HG03432 (cell line): ENCODE results near the gene CRNKL1.

Source experiments
- ATAC-seq: cut with Tn5 transposase; IDR thresholded peaks from one replicate; pipeline ENCODE4 v1.9.1; 2021; ENCODE audit warnings: mild to moderate bottlenecking, moderate library complexity; ENCODE audit not compliant: unreplicated experiment

CRNKL1 gene

GRCh38 chr20:20063941-20064702 lies 11.9 kb upstream of the CRNKL1 start:
- ATAC-seq = no peak

- ATAC-seq = no peak
These were observed 8.2 kb upstream of the CRNKL1 start for GRCh38 chr20:20060234-20060998.

- ATAC-seq = peak; percentile 18
These were observed 546 bp downstream of the CRNKL1 start for GRCh38 chr20:20051767-20052073.

- ATAC-seq = no peak
These were observed 12.4 kb downstream of the CRNKL1 start for GRCh38 chr20:20039752-20040387.

- ATAC-seq = no peak
These were observed 13.7 kb downstream of the CRNKL1 start for GRCh38 chr20:20038586-20038985.

GRCh38 chr20:20037960-20038359 lies 14.3 kb downstream of the CRNKL1 start:
- ATAC-seq = no peak

GRCh38 chr20:20036756-20037155 lies 15.5 kb downstream of the CRNKL1 start:
- ATAC-seq = no peak

- ATAC-seq = no peak
These were observed 17.8 kb downstream of the CRNKL1 start for GRCh38 chr20:20034486-20034885.

GRCh38 chr20:20031790-20032189 lies 20.5 kb downstream of the CRNKL1 start:
- no peak for ATAC-seq

GRCh38 chr20:20027284-20027683 lies 25.0 kb downstream of the CRNKL1 start:
- ATAC-seq = no peak

- no peak for ATAC-seq
These were observed 27.3 kb downstream of the CRNKL1 start for GRCh38 chr20:20024942-20025341.

GRCh38 chr20:20023395-20023794 lies 28.9 kb downstream of the CRNKL1 start:
- no peak for ATAC-seq

GRCh38 chr20:20022498-20022897 lies 29.8 kb downstream of the CRNKL1 start:
- peak; percentile 78 for ATAC-seq

GRCh38 chr20:20021835-20022234 lies 30.4 kb downstream of the CRNKL1 start:
- ATAC-seq = no peak

- no peak for ATAC-seq
These were observed 31.4 kb downstream of the CRNKL1 start for GRCh38 chr20:20020908-20021307.

GRCh38 chr20:20019123-20019522 lies 33.1 kb downstream of the CRNKL1 start:
- ATAC-seq = no peak

- ATAC-seq = no peak
These were observed 33.9 kb downstream of the CRNKL1 start for GRCh38 chr20:20018366-20018765.

GRCh38 chr20:20017844-20018185 lies 34.5 kb downstream of the CRNKL1 start:
- peak; percentile 2 for ATAC-seq

- peak; percentile 99 for ATAC-seq
These were observed 35.0 kb downstream of the CRNKL1 start, which contains the start of gene NAA20 for GRCh38 chr20:20017001-20017843. TSS of gene NAA20 (plus strand) at chr20:20017362. CDS start at chr20:20017397, 35 bp downstream.

- ATAC-seq = no peak
These were observed 37.6 kb downstream of the CRNKL1 start for GRCh38 chr20:20014659-20015058.

GRCh38 chr20:20012541-20012940 lies 39.7 kb downstream of the CRNKL1 start:
- ATAC-seq = no peak
